Small intestine (tissue), 7 donors: Measurements from ENCODE around the gene NR2F1-AS1. TPM values are rescaled to one million over a fixed set of nuclear protein-coding genes. Genes with fewer than 3 reads are reported as not detected.

Experiments
- DNase-seq, 2 donors: peaks; one replicate each; pipeline versions ENCODE4 v3.0.0 to v3.0.0-alpha.2; 2013
- FAIRE-seq: peaks from 2 replicates; lab custom pipeline; 2012; peaks lifted over from hg19 to GRCh38; lab: Jason Lieb, UNC
- H3K27ac ChIP-seq, 3 donors: one replicate each; pipeline ENCODE4 v1.5.1; 2013; ENCODE audit warnings: low read length in 2 of 3, mild to moderate bottlenecking in 2 of 3, control low read depth in 1 of 3, inconsistent platforms in 1 of 3, low read depth in 1 of 3, moderate library complexity in 1 of 3
- H3K27me3 ChIP-seq, 3 donors: one replicate each; pipeline ENCODE4 v1.6.1; 2013; ENCODE audit warnings: low read length in 3 of 3, inconsistent platforms in 1 of 3; ENCODE audit not compliant: control insufficient read depth in 3 of 3, insufficient read depth in 3 of 3
- H3K36me3 ChIP-seq, 3 donors: one replicate each; pipeline ENCODE4 v1.6.1; 2013; ENCODE audit warnings: low read length in 3 of 3, inconsistent platforms in 1 of 3, low read depth in 1 of 3, mild to moderate bottlenecking in 1 of 3, moderate library complexity in 1 of 3; ENCODE audit not compliant: control insufficient read depth in 3 of 3, insufficient read depth in 2 of 3
- H3K4me1 ChIP-seq, 3 donors: one replicate each; pipeline ENCODE4 v1.6.1; 2013; ENCODE audit warnings: low read length in 2 of 3, inconsistent platforms in 1 of 3, low read depth in 1 of 3, mild to moderate bottlenecking in 1 of 3, moderate library complexity in 1 of 3; ENCODE audit not compliant: control insufficient read depth in 3 of 3, insufficient read depth in 2 of 3
- H3K4me3 ChIP-seq, 3 donors: one replicate each; pipeline ENCODE4 v1.5.1; 2013; ENCODE audit warnings: low read length in 3 of 3, control low read depth in 1 of 3, inconsistent platforms in 1 of 3, low read depth in 1 of 3, mild to moderate bottlenecking in 1 of 3, moderate library complexity in 1 of 3
- H3K9me3 ChIP-seq, 2 donors: one replicate each; pipeline ENCODE4 v1.6.1; 2013; ENCODE audit warnings: low read depth in 1 of 2, low read length in 1 of 2; ENCODE audit not compliant: control insufficient read depth in 2 of 2, insufficient read depth in 1 of 2
- WGBS, 3 donors: extraction: QIAGEN DNeasy Blood & Tissue Kit; methylation state at CpG; one replicate each; pipeline ENCODE4 v1.1.7; 2013; 5-methylcytosine and 5-hydroxymethylcytosine counted together
- polyA plus RNA-seq, 4 donors: library from polyadenylated mRNA; stranded (reverse) in 3 of 4; unstranded in 1 of 4; fragments of 200-250 nt in 3 of 4; fragments of 120-200 nt in 1 of 4; gene quantifications; one replicate each; pipeline versions ENCODE4 v1.2.1 to v1.2.3, GENCODE V29; 2013
- donor health status: healthy with polysubstance abuse.
- donor health status: control.
- donor health status: control.
- donor health status: Bipolar disorder and iron deficiency.
- donor health status: healthy.

The NR2F1-AS1 gene
- polyA plus RNA-seq, 4 donors = 0.89 to 7.0 (median 4.0) TPM

DNA sequence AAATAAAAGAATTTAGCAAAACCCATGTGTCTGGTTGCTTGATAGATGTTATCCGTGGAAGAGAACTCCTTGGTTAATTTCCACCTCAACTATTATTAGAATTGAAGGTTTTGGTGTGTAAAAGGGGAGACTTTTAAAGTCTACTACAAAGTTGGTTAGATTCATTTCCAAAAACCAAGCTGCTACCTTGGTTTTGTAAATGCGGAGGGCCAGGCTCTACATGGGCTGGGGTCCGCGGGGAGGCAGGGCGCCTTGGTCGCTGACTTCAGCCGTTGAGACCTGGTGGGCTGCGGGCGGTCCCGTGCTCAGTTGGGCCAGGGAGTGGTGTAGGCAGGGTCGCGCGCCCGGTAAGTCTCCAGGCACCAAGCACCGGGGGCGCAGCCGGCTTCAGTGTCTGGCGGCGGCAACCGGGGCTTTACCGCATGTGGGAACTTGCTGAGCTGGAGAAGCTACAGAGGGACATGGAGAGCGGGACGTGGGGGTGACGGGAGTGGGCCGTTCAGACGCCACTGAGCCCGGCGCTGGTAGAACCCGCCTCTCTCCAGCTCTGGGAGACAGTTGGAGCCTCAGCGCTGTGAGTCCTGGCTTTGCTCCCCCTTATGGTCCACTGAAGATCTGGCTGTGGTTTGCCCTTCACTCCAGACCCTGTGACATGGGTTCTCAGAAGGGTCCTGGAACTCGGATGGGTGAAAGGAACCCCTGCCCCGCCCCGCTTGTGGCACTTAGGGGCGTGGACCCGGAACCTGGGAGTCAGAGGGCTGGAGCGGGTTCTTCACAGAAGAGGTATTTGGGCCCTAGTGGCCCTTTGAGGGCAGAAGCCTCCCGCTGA lies 13.8 kb upstream of the NR2F1-AS1 start:
- no peak for FAIRE-seq
- Histone ChIP-seq H3K9me3 (peaks cover 0 to 14% of the 10 kb centered on the region in 2 donors), H3K4me1 (peaks cover 0 to 4% (median 0%) of the 10 kb centered on the region in 3 donors), H3K36me3 (peaks cover 0 to 4% (median 0%) of the 10 kb centered on the region in 3 donors), H3K27ac (no peak overlapping the region), H3K27me3 (peaks cover 8 to 84% (median 54%) of the 10 kb centered on the region in 3 donors), H3K4me3 (no peak overlapping the region)
- 20 to 38% (median 34%) methylated on average over 33 to 37 of the region's 37 CpGs for WGBS, 3 donors
- DNase-seq = no peak

DNA sequence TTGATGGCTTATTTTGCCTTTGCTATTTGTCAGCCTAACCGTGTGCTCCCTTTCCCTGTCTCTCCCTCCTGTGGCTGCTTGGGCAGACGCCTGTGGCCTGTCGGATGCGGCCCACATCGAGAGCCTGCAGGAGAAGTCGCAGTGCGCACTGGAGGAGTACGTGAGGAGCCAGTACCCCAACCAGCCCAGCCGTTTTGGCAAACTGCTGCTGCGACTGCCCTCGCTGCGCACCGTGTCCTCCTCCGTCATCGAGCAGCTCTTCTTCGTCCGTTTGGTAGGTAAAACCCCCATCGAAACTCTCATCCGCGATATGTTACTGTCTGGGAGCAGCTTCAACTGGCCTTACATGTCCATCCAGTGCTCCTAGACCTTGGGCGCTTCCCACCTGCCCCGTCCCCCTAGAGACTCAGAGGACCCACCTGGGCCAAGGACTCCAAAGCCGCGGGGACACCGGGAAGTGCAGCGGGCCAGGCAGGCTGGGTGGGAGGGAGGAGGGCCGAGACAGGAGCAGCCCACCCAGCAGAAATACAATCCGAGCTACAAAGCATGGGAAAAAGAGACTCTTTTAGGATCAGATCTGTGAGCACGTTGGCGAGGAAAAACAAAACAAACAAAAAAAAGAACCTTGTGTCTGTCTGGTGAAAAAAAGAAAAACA lies 12.6 kb upstream of the NR2F1-AS1 start:
- Histone ChIP-seq H3K36me3 (peaks cover 0 to 4% (median 0%) of the 10 kb centered on the region in 3 donors), H3K4me3 (no peak overlapping the region), H3K27ac (no peak overlapping the region), H3K9me3 (peaks cover 0 to 14% of the 10 kb centered on the region in 2 donors), H3K4me1 (peaks cover 0 to 4% (median 0%) of the 10 kb centered on the region in 3 donors), H3K27me3 (peaks cover 8 to 83% (median 50%) of the 10 kb centered on the region in 3 donors)
- 36 to 48% (median 48%) methylated on average over 30 of the region's 30 CpGs for WGBS, 3 donors
- DNase-seq = no peak
- no peak for FAIRE-seq

DNA sequence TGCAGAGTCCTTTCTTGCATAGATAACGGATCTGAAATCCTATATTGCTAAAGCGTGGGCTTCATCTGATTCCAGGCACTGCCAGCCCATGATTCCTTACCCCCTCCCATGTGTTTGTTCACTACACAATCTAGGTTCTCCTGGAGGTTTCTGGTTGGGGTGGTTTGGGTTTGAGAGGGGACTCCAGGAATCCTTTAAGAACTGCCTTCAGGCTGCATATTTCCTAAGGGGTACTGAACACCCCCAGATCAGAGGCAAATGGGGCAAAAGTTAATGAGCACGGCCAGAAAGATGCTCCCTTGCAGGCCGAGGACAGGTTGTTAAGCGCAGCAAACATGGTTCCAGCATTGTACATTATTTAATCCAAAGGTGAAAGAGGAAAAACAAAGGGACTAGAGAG lies 11.9 kb upstream of the NR2F1-AS1 start:
- Histone ChIP-seq H3K4me3 (no peak overlapping the region), H3K36me3 (peaks cover 0 to 7% (median 0%) of the 10 kb centered on the region in 3 donors), H3K4me1 (peaks cover 0 to 8% (median 0%) of the 10 kb centered on the region in 3 donors), H3K9me3 (peaks cover 0 to 14% of the 10 kb centered on the region in 2 donors), H3K27me3 (peaks cover 13 to 80% (median 48%) of the 10 kb centered on the region in 3 donors), H3K27ac (no peak overlapping the region)
- 49 to 59% (median 52%) methylated on average over 5 of the region's 5 CpGs for WGBS, 3 donors
- DNase-seq = no peak
- FAIRE-seq = no peak

DNA sequence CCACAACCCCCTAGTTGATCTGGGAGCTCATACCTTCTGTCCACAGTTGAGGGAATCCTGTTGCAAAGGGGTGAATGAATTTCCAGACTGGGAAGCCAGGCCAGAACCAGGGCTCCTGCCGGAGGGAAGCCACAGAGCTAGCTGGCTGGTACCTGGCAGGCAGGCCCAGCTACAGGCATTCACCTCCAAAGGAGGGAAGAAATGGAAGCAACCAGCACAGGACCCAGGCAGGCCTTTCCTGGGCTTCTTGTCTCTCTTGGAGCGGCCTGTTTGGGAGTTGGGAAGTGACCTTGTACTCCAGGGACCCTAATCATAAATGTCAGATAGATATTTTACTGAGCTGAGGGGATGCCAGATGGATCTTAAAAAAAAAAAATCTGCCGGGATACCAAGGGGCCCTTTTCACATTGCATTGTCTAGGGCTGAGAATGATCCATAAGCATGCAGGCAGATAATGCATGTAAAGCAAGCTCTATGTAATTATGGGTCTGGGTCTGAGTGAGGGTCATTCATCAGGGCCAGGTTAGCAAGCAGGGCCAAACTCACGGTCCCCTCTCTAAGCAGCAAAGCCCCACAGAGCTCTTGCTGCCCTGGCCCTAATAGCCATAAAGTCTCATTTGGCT lies 10.4 kb upstream of the NR2F1-AS1 start:
- FAIRE-seq (no peak), DNase-seq (no peak)
- 72 to 81% (median 72%) methylated on average over 4 of the region's 4 CpGs for WGBS, 3 donors
- H3K27me3 ChIP-seq = peaks cover 8 to 78% (median 36%) of the 10 kb centered on the region in 3 donors
- peaks cover 0 to 14% of the 10 kb centered on the region in 2 donors for H3K9me3 ChIP-seq
- H3K4me1 ChIP-seq = peaks cover 0 to 8% (median 0%) of the 10 kb centered on the region in 3 donors
- H3K36me3 ChIP-seq = peaks cover 0 to 11% (median 0%) of the 10 kb centered on the region in 3 donors
- H3K27ac ChIP-seq = no peak overlapping the region
- H3K4me3 ChIP-seq = no peak overlapping the region

DNA sequence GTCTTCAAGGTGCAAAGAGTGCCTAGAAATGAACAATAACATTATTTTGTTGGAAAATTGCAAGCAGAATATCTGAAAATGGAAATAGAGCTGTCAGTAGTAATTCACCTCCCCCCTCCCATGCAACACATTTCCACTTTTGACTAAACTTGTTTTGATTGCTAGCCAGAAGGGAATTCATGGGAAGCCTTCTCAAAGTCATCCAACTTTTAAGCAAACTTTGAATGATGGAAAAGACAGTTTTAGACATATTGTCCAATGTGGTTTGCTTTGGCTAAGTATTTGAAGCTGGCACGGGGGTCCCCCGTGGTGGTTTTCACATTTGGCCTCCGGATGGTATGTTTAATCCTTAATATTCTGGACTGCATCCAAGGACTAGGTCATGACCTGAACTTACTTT lies 9.5 kb upstream of the NR2F1-AS1 start:
- DNase-seq (no peak), FAIRE-seq (no peak)
- Histone ChIP-seq H3K27ac (no peak overlapping the region), H3K36me3 (peaks cover 0 to 11% (median 0%) of the 10 kb centered on the region in 3 donors), H3K4me3 (no peak overlapping the region), H3K4me1 (peaks cover 0 to 4% (median 0%) of the 10 kb centered on the region in 3 donors), H3K27me3 (peaks cover 8 to 78% (median 29%) of the 10 kb centered on the region in 3 donors), H3K9me3 (peaks cover 0 to 12% of the 10 kb centered on the region in 2 donors)
- 56 to 73% (median 57%) methylated on average over 3 of the region's 3 CpGs for WGBS, 3 donors

DNA sequence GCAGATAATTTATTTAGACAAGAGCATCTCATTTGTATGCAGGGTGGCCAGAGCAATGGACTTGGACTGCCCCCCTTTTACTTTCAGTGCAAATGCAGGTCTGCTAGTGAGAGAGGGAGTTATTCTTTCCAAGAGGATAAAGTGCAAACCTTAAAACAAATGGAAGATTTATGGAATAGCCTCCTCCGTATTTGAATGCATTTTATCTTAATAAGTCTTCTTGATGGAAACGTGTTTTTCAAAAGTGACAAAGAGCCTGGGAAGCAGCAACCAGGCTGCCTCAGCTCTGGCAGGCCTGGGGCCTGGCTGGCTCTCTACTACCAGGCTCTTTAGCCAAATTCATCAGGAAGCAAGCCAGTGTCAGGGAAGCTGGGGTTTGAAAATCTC lies 8.8 kb upstream of the NR2F1-AS1 start:
- peaks cover 0 to 4% (median 3%) of the 10 kb centered on the region in 3 donors for H3K4me1 ChIP-seq

DNA sequence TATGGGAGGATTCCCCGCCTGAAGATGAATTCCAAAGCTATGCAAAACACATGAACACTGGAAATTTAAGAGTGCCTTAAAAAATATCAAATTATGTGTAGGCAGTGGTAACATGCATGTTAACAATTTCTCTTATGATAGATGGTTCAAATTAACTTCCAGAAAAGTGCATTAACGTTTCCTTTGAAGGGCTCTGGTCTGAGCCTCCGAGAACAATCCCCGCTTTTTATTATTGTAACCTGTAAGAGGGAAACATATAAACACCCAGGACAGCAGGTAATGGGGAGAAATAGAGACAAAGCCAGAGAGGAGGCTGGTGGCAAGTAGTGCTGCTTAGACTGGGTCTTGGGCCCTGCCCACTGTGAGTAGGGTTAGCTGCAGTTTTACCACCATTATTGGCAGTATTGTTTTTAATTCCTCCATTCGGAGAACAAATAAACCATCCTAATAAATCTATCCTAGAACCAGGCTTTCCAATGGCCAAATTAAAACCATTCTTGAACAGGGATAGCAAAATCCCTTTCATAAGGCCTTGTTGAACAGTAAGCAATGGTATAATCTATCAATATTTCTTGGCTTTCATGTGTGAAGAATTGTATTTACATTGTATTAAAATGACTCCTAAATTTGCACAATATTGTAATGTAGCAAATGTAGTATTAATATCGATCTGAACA lies 8.3 kb upstream of the NR2F1-AS1 start:
- H3K27ac ChIP-seq = no peak overlapping the region

More for the DNA sequence above, 8.8 kb upstream of the NR2F1-AS1 start:
- Histone ChIP-seq H3K4me3 (no peak overlapping the region), H3K36me3 (peaks cover 0 to 7% (median 0%) of the 10 kb centered on the region in 3 donors), H3K9me3 (peaks cover 0 to 5% of the 10 kb centered on the region in 2 donors), H3K27ac (no peak overlapping the region), H3K27me3 (peaks cover 5 to 76% (median 25%) of the 10 kb centered on the region in 3 donors)
- FAIRE-seq (no peak), DNase-seq (no peak)
- WGBS, 3 donors = 52 to 62% (median 58%) methylated on average over 2 of the region's 2 CpGs

More for the DNA sequence above, 8.3 kb upstream of the NR2F1-AS1 start:
- Histone ChIP-seq H3K36me3 (peaks cover 0 to 7% (median 0%) of the 10 kb centered on the region in 3 donors), H3K27me3 (peaks cover 7 to 72% (median 25%) of the 10 kb centered on the region in 3 donors), H3K4me1 (peaks cover 0 to 4% (median 3%) of the 10 kb centered on the region in 3 donors), H3K4me3 (no peak overlapping the region), H3K9me3 (peaks cover 0 to 3% of the 10 kb centered on the region in 2 donors)
- DNase-seq (no peak), FAIRE-seq (no peak)
- 71 to 76% (median 74%) methylated on average over 6 of the region's 6 CpGs for WGBS, 3 donors
